H9 (cell line): Measurements from ENCODE around the gene SREK1IP1. TPM values are rescaled to one million over a fixed set of nuclear protein-coding genes. Genes with fewer than 3 reads are reported as not detected.

Source experiments
- DNase-seq: peaks from one replicate; pipeline ENCODE4 v3.0.0-alpha.2; 2017
- H2AFZ ChIP-seq: one replicate; pipeline ENCODE4 v1.6.1; 2013; ENCODE audit warnings: mild to moderate bottlenecking, low read length, control low read depth, moderate library complexity
- H2AK5ac ChIP-seq: 2 replicates; pipeline ENCODE4 v1.6.1; 2013; ENCODE audit warnings: low read length, control low read depth, mixed read lengths; ENCODE audit not compliant: insufficient read length
- H2BK120ac ChIP-seq: one replicate; pipeline ENCODE4 v1.6.1; 2013; ENCODE audit warnings: low read depth, mild to moderate bottlenecking, low read length, control low read depth, inconsistent platforms; ENCODE audit not compliant: poor library complexity, severe bottlenecking
- H2BK12ac ChIP-seq: 2 replicates; pipeline ENCODE4 v1.6.1; 2013; ENCODE audit warnings: low read length, control low read depth, mixed read lengths, low read depth; ENCODE audit not compliant: insufficient read length
- H2BK15ac ChIP-seq: 2 replicates; pipeline ENCODE4 v1.6.1; 2013; ENCODE audit warnings: low read depth, low read length, control low read depth
- H2BK20ac ChIP-seq: one replicate; pipeline ENCODE4 v1.6.1; 2013; ENCODE audit warnings: low read depth, mild to moderate bottlenecking, low read length, control low read depth, inconsistent platforms; ENCODE audit not compliant: poor library complexity, severe bottlenecking
- H2BK5ac ChIP-seq: 2 replicates; pipeline ENCODE4 v1.6.1; 2013; ENCODE audit warnings: low read length, control low read depth, mixed read lengths; ENCODE audit not compliant: insufficient read length
- H3K14ac ChIP-seq: 2 replicates; pipeline ENCODE4 v1.6.1; 2013; ENCODE audit warnings: low read length, control low read depth; ENCODE audit not compliant: insufficient read depth
- H3K18ac ChIP-seq: 2 replicates; pipeline ENCODE4 v1.6.1; 2013; ENCODE audit warnings: low read depth, mild to moderate bottlenecking, mixed read lengths, low read length, control low read depth; ENCODE audit not compliant: insufficient read length
- H3K23ac ChIP-seq: 2 replicates; pipeline ENCODE4 v1.6.1; 2013; ENCODE audit warnings: low read length, control low read depth, mixed read lengths, low read depth; ENCODE audit not compliant: insufficient read length
- H3K23me2 ChIP-seq: 2 replicates; pipeline ENCODE4 v1.6.1; 2013; ENCODE audit warnings: low read depth, mild to moderate bottlenecking, mixed read lengths, low read length, control low read depth; ENCODE audit not compliant: insufficient read length, poor library complexity, severe bottlenecking
- H3K27ac ChIP-seq: 2 replicates; pipeline ENCODE4 v1.5.1; 2013; ENCODE audit warnings: low read length, control low read depth, mixed read lengths, low read depth; ENCODE audit not compliant: insufficient read length
- H3K27me3 ChIP-seq: 2 replicates; pipeline ENCODE4 v1.6.1; 2013; ENCODE audit warnings: low read length, control low read depth, inconsistent platforms; ENCODE audit not compliant: insufficient read depth
- H3K4ac ChIP-seq: 2 replicates; pipeline ENCODE4 v1.6.1; 2013; ENCODE audit warnings: low read depth, mild to moderate bottlenecking, control low read depth, inconsistent platforms, low read length, moderate library complexity
- H3K4me1 ChIP-seq: 2 replicates; pipeline ENCODE4 v1.6.1; 2013; ENCODE audit warnings: low read length, control low read depth, inconsistent platforms; ENCODE audit not compliant: insufficient read depth
- H3K4me2 ChIP-seq: 2 replicates; pipeline ENCODE4 v1.6.1; 2013; ENCODE audit warnings: low read length, control low read depth, mixed read lengths; ENCODE audit not compliant: insufficient read length, insufficient read depth
- H3K56ac ChIP-seq: 2 replicates; pipeline ENCODE4 v1.6.1; 2013; ENCODE audit warnings: low read depth, mild to moderate bottlenecking, mixed read lengths, low read length, control low read depth; ENCODE audit not compliant: insufficient read length
- H3K79me1 ChIP-seq: 2 replicates; pipeline ENCODE4 v1.6.1; 2013; ENCODE audit warnings: low read depth, mild to moderate bottlenecking, moderate library complexity, low read length, control low read depth, inconsistent platforms; ENCODE audit not compliant: insufficient read depth, poor library complexity, severe bottlenecking
- H3K79me2 ChIP-seq: 2 replicates; pipeline ENCODE4 v1.6.1; 2013; ENCODE audit warnings: low read length, control low read depth, inconsistent platforms; ENCODE audit not compliant: insufficient read depth
- H3K9ac ChIP-seq: 2 replicates; pipeline ENCODE4 v1.6.1; 2013; ENCODE audit warnings: low read length, control low read depth, mixed read lengths; ENCODE audit not compliant: insufficient read length; ENCODE audit errors: extremely low read depth
- H3K9me3 ChIP-seq: one replicate; pipeline ENCODE4 v1.6.1; 2013; ENCODE audit warnings: low read depth, low read length, inconsistent platforms; ENCODE audit not compliant: control insufficient read depth
- H3T11ph ChIP-seq: one replicate; pipeline ENCODE4 v1.6.1; 2013; ENCODE audit warnings: mild to moderate bottlenecking, low read length, control low read depth, inconsistent platforms
- H4K20me1 ChIP-seq: one replicate; pipeline ENCODE4 v1.6.1; 2013; ENCODE audit not compliant: control insufficient read depth, insufficient read length, insufficient read depth
- H4K5ac ChIP-seq: 2 replicates; pipeline ENCODE4 v1.6.1; 2013; ENCODE audit warnings: low read depth, mild to moderate bottlenecking, mixed read lengths, low read length, control low read depth; ENCODE audit not compliant: insufficient read length
- H4K8ac ChIP-seq: replicated peaks from 2 replicates; pipeline ENCODE4 v1.6.1; 2013; ENCODE audit warnings: low read length, control low read depth, mixed read lengths, low read depth; ENCODE audit not compliant: insufficient read length
- H4K91ac ChIP-seq: 2 replicates; pipeline ENCODE4 v1.6.1; 2013; ENCODE audit warnings: low read depth, mild to moderate bottlenecking, moderate library complexity, mixed read lengths, low read length, control low read depth; ENCODE audit not compliant: insufficient read length
- H3K27ac Mint-ChIP-seq, 3 experiments: 2 replicates in 2 of 3; 3 replicates in 1 of 3; pipeline ENCODE4 v1.8.0; 2020 to 2021; ENCODE audit warnings: mixed read lengths in 3 of 3, mild to moderate bottlenecking in 1 of 3, moderate library complexity in 1 of 3
- H3K27me3 Mint-ChIP-seq: 2 replicates; pipeline ENCODE4 v1.8.0; 2021; ENCODE audit warnings: low read depth, mild to moderate bottlenecking, moderate library complexity, mixed read lengths
- H3K36me3 Mint-ChIP-seq, 3 experiments: 2 replicates in 2 of 3; 3 replicates in 1 of 3; pipeline ENCODE4 v1.8.0; 2020 to 2021; ENCODE audit warnings: low read depth in 3 of 3, mixed read lengths in 3 of 3; ENCODE audit not compliant: insufficient read depth in 1 of 3
- H3K4me1 Mint-ChIP-seq, 2 experiments: 2 replicates each; pipeline ENCODE4 v1.8.0; 2020; ENCODE audit warnings: mixed read lengths in 2 of 2
- H3K4me3 Mint-ChIP-seq, 2 experiments: 2 replicates in 1 of 2; 3 replicates in 1 of 2; pipeline ENCODE4 v1.8.0; 2020 to 2021; ENCODE audit warnings: mild to moderate bottlenecking in 2 of 2, mixed read lengths in 2 of 2, moderate library complexity in 1 of 2
- H3K9me3 Mint-ChIP-seq, 2 experiments: 2 replicates in 1 of 2; 3 replicates in 1 of 2; pipeline ENCODE4 v1.8.0; 2020; ENCODE audit warnings: mild to moderate bottlenecking in 2 of 2, mixed read lengths in 2 of 2, moderate library complexity in 1 of 2
- CTCF ChIP-seq: fragments of 200-600 bp; sonication (generic); conservative IDR thresholded peaks from 3 replicates; pipeline ENCODE4 v1.8.0; 2021; ENCODE audit warnings: antibody characterized with exemption, mild to moderate bottlenecking
- total RNA-seq: library from RNA; stranded (reverse); gene quantifications from 2 replicates; pipeline ENCODE4 v1.2.1, GENCODE V29; 2021

The SREK1IP1 gene
- total RNA-seq, 1 experiment from 2014 or later: 28.6 TPM

DNA sequence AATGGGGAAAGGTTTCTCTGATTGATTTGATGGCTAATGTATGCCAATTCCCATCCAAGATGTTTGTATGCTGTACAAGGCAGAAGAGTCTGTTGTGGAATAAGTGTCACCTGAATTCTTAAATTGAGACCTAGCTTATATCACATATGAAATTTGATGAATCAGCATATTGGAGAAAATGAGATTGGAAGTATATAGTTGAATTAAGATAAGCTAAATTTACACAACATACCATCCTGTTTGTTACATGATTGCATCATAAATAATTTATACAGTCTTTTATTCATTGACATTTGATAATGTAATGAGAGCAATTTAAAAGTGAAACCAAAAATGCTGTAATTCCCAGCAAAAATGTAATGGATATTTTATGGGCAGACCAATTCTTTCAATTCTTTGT lies 1.4 kb upstream of the SREK1IP1 start:
- Histone ChIP-seq H2BK5ac (no peak overlapping the region), H3K27me3 (no peaks in the 10 kb centered on the region), H3K18ac (no peak overlapping the region), H3K9me3 (no peaks in the 10 kb centered on the region), H2BK120ac (no peak overlapping the region), H3K4me1 (no peaks in the 10 kb centered on the region), H2BK20ac (no peak overlapping the region), H3K23me2 (peaks cover 4% of the 10 kb centered on the region), H3K4me2 (peak overlapping the region; percentile 93), H4K20me1 (no peaks in the 10 kb centered on the region), H3K9ac (peak overlapping the region; percentile 94), H2BK15ac (no peak overlapping the region), H3K27ac (no peak overlapping the region), H2AFZ (no peak overlapping the region), H2BK12ac (no peak overlapping the region), H3K14ac (no peak overlapping the region), H3T11ph (no peak overlapping the region), H4K91ac (no peak overlapping the region), H4K5ac (no peak overlapping the region), H3K56ac (no peak overlapping the region), H4K8ac (no peak overlapping the region), H2AK5ac (no peak overlapping the region), H3K4ac (no peak overlapping the region), H3K79me1 (peaks cover 10% of the 10 kb centered on the region), H3K23ac (no peak overlapping the region), H3K79me2 (peaks cover 21% of the 10 kb centered on the region; the same call in 1 of the 2 replicates)
- peak overlapping the region in 1 of 3 experiments; percentile 100; a peak in 1 of 7 replicates for H3K27ac Mint-ChIP-seq
- no peak for DNase-seq
- H3K4me3 Mint-ChIP-seq: peak overlapping the region; percentile 100
- peaks cover 22 to 27% of the 10 kb centered on the region in 2 experiments for H3K4me1 Mint-ChIP-seq
- TF ChIP-seq CTCF: no peak
- H3K27me3 Mint-ChIP-seq: no peaks in the 10 kb centered on the region
- H3K9me3 Mint-ChIP-seq: no peaks in the 10 kb centered on the region; a peak in 1 of 5 replicates
- H3K36me3 Mint-ChIP-seq: peaks cover 3 to 17% (median 13%) of the 10 kb centered on the region in 3 experiments; a peak in 5 of 7 replicates
